Naive thymus-derived CD4-positive, alpha-beta T cell (primary cell): Measurements from ENCODE around the gene MAPK8IP1. TPM values are rescaled to one million over a fixed set of nuclear protein-coding genes. Genes with fewer than 3 reads are reported as not detected.
"Not testable (repeated sequence)": the region's sequence is repeated elsewhere in the genome, so short reads cannot be mapped to it uniquely, and the experiment has no call there.

ENCODE experiments used
- ATAC-seq: fragments of 150-1000 bp; cut with Tn5 transposase; 2 replicates; pipeline ENCODE4 v1.10.0; 2021; ENCODE audit warnings: mild to moderate bottlenecking, moderate library complexity
- CTCF ChIA-PET: fragments of 350-600 bp; sonication (Branson Sonifier 250); formaldehyde crosslinking; loops from one replicate; lab custom pipeline; 2021; ENCODE audit warnings: antibody characterized with exemption; lab: Charles Lee
- POLR2A ChIA-PET: fragments of 350-600 bp; sonication (Branson Sonifier 250); formaldehyde crosslinking; loops from one replicate; lab custom pipeline; 2021; ENCODE audit warnings: antibody characterized with exemption, inconsistent platforms; lab: Charles Lee
- DNase-seq, 9 donors: peaks; one replicate each; pipeline versions ENCODE4 v3.0.0 to v3.0.0-alpha.2; 2020 to 2022; ENCODE audit warnings: mixed read lengths in 1 of 9
- H3K27ac ChIP-seq: one replicate; pipeline ENCODE4 v1.7.0; 2013; ENCODE audit warnings: mild to moderate bottlenecking, low read depth, low read length, moderate library complexity
- H3K27me3 ChIP-seq, 2 donors: one replicate each; pipeline ENCODE4 v1.7.0; 2013; ENCODE audit warnings: low read length in 2 of 2, mild to moderate bottlenecking in 2 of 2, moderate library complexity in 2 of 2; ENCODE audit not compliant: control insufficient read depth in 2 of 2, insufficient read depth in 2 of 2
- H3K36me3 ChIP-seq, 3 experiments: 1 replicate in 2 of 3; 2 replicates in 1 of 3; pipeline ENCODE4 v1.7.0; 2013; ENCODE audit warnings: low read length in 3 of 3, mild to moderate bottlenecking in 3 of 3, moderate library complexity in 1 of 3; ENCODE audit not compliant: insufficient read depth in 3 of 3, control insufficient read depth in 2 of 3
- H3K4me1 ChIP-seq, 2 donors: one replicate each; pipeline ENCODE4 v1.7.0; 2013; ENCODE audit warnings: low read length in 2 of 2, mild to moderate bottlenecking in 2 of 2, moderate library complexity in 1 of 2; ENCODE audit not compliant: control insufficient read depth in 2 of 2, insufficient read depth in 2 of 2
- H3K4me3 ChIP-seq: 2 replicates; pipeline ENCODE4 v1.7.0; 2013; ENCODE audit warnings: mild to moderate bottlenecking, low read length
- H3K9me3 ChIP-seq, 3 experiments: 1 replicate in 2 of 3; 2 replicates in 1 of 3; pipeline ENCODE4 v1.7.0; 2013; ENCODE audit warnings: low read length in 3 of 3; ENCODE audit not compliant: control insufficient read depth in 2 of 3
- H3K27ac Mint-ChIP-seq, 9 donors: one replicate each; pipeline ENCODE4 v1.8.0; 2020 to 2022; ENCODE audit warnings: mixed read lengths in 9 of 9, mild to moderate bottlenecking in 8 of 9, moderate library complexity in 5 of 9, inconsistent platforms in 2 of 9
- H3K27me3 Mint-ChIP-seq, 5 donors: one replicate each; pipeline ENCODE4 v1.8.0; 2021 to 2022; ENCODE audit warnings: mixed read lengths in 5 of 5, mild to moderate bottlenecking in 1 of 5
- H3K36me3 Mint-ChIP-seq, 5 donors: one replicate each; pipeline ENCODE4 v1.8.0; 2020 to 2022; ENCODE audit warnings: mixed read lengths in 5 of 5, mild to moderate bottlenecking in 3 of 5, inconsistent platforms in 1 of 5
- H3K4me1 Mint-ChIP-seq, 7 donors: one replicate each; pipeline ENCODE4 v1.8.0; 2020 to 2022; ENCODE audit warnings: mixed read lengths in 7 of 7, mild to moderate bottlenecking in 3 of 7, inconsistent platforms in 1 of 7
- H3K4me3 Mint-ChIP-seq, 10 donors: one replicate each; pipeline ENCODE4 v1.8.0; 2020 to 2022; ENCODE audit warnings: mild to moderate bottlenecking in 10 of 10, mixed read lengths in 10 of 10, moderate library complexity in 6 of 10, inconsistent platforms in 2 of 10
- H3K9me3 Mint-ChIP-seq, 11 donors: one replicate each; pipeline ENCODE4 v1.8.0; 2020 to 2022; ENCODE audit warnings: mixed read lengths in 11 of 11, mild to moderate bottlenecking in 4 of 11, inconsistent platforms in 1 of 11, moderate library complexity in 1 of 11
- intact Hi-C, 2 donors: fragments of 100-400 bp; cut with micrococcal nuclease; formaldehyde crosslinking; loops; one replicate each; pipeline ENCODE4 v1.15.1; 2023
- polyA plus RNA-seq, 2 donors: library from polyadenylated mRNA; unstranded; fragments of 300-500 nt; fragmentation: Illumina TruSeq; gene quantifications; one replicate each; pipeline ENCODE4 v1.2.3, GENCODE V29; 2021
- total RNA-seq, 6 experiments: library from RNA in 5 of 6; stranded (reverse) in 5 of 6; gene quantifications; 1 replicate in 5 of 6; 2 replicates in 1 of 6; pipeline ENCODE4 v1.2.3 and lab custom pipeline; 2021 to 2026

Gene MAPK8IP1
- total and polyA plus RNA-seq, 7 experiments from 2014 or later: 0.65 to 7.0 (median 0.92) TPM; not detected in 2

DNA sequence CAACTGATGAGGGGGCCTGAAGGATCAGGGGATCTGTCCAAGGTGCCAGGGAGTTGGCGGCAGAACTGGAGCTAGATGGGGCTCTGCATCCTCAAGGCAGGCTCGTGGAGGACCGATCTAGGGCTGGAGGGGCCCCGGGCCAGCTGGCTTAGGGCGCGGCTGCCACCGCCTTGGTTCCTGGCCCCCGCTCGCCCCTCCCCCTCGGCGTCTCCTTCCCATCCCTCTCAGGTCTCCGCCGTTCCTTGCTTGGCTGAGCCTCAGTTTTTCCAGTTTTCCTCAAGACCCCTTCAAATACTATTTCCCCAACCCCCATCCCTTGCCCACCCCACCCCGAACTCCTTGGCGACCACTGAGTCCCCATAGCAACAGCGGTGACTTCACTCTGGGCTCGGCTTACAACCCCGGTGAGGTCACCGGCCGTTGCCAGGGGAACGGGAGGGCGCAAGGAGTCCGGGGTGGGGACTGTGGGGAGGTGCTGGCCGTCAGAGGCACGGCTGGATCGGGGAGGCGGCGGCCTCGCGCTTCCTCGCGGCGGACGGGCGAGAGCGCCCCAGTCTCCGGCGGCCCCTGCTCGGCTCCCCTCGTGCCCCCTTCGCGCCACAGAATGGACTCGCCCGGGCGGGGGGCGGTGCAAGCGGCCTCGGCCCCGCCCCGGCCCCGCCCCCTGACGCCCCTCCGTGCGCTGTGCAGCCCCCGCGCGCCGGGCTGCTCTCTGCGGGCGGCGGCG lies 14.2 kb downstream of the MAPK8IP1 start:
- H3K27ac Mint-ChIP-seq: no peak overlapping the region
- CTCF ChIA-PET: no interaction called here

DNA sequence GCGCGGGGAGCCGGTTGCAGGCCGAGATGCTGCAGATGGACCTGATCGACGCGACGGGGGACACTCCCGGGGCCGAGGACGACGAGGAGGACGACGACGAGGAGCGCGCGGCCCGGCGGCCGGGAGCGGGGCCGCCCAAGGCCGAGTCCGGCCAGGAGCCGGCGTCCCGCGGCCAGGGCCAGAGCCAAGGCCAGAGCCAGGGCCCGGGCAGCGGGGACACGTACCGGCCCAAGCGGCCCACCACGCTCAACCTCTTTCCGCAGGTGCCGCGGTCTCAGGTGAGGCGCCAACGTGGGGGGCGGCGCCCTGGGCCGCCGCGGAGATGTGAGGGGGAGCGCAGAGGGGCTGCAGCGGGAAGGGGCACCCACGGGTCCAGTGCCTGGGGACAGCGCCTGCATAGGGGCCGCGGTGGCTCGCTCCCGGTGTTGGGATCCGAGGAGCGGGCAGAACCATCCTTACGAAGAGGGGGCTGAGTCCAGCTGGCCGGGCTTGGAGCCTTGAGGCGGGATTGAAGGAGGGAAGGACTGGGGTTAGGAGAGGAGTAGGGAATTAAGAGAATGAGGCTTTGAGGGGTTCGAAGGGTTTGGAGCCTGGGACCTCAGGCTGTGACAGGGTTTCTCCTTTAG lies 14.8 kb downstream of the MAPK8IP1 start:
- H3K9me3 ChIP-seq, H3K36me3 Mint-ChIP-seq, POLR2A ChIA-PET, H3K4me1 ChIP-seq, H3K27me3 ChIP-seq, intact Hi-C loops, H3K4me1 Mint-ChIP-seq, DNase-seq, CTCF ChIA-PET, H3K4me3 ChIP-seq, H3K27ac ChIP-seq, ATAC-seq, H3K9me3 Mint-ChIP-seq, H3K36me3 ChIP-seq: not testable (repeated sequence)
- peak overlapping the region in 9 of 10 donors; percentile 40 to 79 (median 65) for H3K4me3 Mint-ChIP-seq
- H3K27ac Mint-ChIP-seq: peak overlapping the region in 1 of 9 donors; percentile 51
- H3K27me3 Mint-ChIP-seq: peaks cover 19 to 45% (median 29%) of the 10 kb centered on the region in 5 donors

More for the DNA sequence above, 14.2 kb downstream of the MAPK8IP1 start:
- H3K4me3 ChIP-seq: peak overlapping the region; percentile 37
- H3K27me3 ChIP-seq: peaks cover 0 to 5% of the 10 kb centered on the region in 2 donors
- Mint-ChIP-seq H3K27me3 (peaks cover 25 to 48% (median 35%) of the 10 kb centered on the region in 5 donors), H3K36me3 (no peaks in the 10 kb centered on the region), H3K9me3 (peaks cover 0 to 3% (median 0%) of the 10 kb centered on the region in 11 donors), H3K4me3 (peak overlapping the region; percentile 35 to 79 (median 64)), H3K4me1 (peaks cover 0 to 9% (median 4%) of the 10 kb centered on the region in 7 donors)
- intact Hi-C loops: loop anchor here (1.0 kb wide), 2 partner anchors 14 to 19 kb away; partner anchors contain the start of gene MAPK8IP1 (in 2 of the 2)
- no peaks in the 10 kb centered on the region for H3K9me3 ChIP-seq
- DNase-seq (peak in 6 of 9 donors; percentile 19 to 70 (median 42)), ATAC-seq (peak; percentile 83)
- peak overlapping the region; percentile 21 for H3K27ac ChIP-seq
- no peaks in the 10 kb centered on the region for H3K36me3 ChIP-seq
- peaks cover 7 to 9% of the 10 kb centered on the region in 2 donors for H3K4me1 ChIP-seq
- POLR2A ChIA-PET: no interaction called here

DNA sequence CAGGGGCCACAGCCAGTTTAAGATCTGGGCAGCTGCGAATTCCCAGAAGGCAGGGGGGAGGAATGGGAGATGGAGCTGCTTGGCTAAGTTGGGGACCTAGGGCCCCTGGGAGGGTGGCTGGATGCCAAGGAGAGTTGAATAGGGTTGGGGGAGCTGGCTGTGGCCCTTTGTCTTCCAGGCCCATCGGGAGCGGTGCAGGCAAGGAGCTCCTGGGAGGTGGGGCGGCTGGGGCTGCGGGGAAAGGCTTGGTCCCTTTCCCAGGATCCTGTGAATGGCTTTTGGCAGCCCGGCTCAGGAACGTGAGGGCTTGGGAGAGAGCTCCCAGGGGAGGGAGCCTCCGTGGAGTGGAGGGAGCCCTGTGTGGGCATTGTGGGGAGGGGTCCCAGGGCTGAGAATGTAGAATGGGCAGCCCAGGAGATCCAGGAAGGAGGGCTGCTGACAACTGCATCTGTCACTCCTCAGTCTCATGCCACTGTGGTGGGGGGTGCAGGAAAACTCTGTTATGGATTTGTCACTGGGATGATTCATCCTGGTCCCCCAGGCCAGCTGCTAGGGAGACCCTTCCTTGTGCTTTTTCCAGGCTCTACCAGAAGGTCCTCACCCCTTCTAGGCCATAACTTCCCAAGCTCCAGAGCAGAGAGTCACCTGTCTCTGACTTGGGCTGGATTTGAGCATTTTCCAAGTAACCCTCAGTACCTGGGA lies 15.6 kb downstream of the MAPK8IP1 start:
- CTCF ChIA-PET: no interaction called here
- peaks cover 0 to 8% (median 4%) of the 10 kb centered on the region in 7 donors for H3K4me1 Mint-ChIP-seq
- H3K9me3 Mint-ChIP-seq: peaks cover 0 to 2% (median 0%) of the 10 kb centered on the region in 11 donors
- Histone ChIP-seq H3K27me3 (peaks cover 0 to 5% of the 10 kb centered on the region in 2 donors), H3K4me3 (no peak overlapping the region), H3K9me3 (no peaks in the 10 kb centered on the region), H3K36me3 (no peaks in the 10 kb centered on the region), H3K27ac (no peak overlapping the region), H3K4me1 (peaks cover 7 to 9% of the 10 kb centered on the region in 2 donors)
- POLR2A ChIA-PET: interaction anchor here (0.6 kb wide), 1 partner anchor 20 kb away, joined by 3 read pairs; no protein-coding TSS in a partner anchor
- H3K27ac Mint-ChIP-seq: no peak overlapping the region
- peak overlapping the region in 8 of 10 donors; percentile 40 to 79 (median 68) for H3K4me3 Mint-ChIP-seq
- ATAC-seq: no peak
- intact Hi-C loops: no loop called here
- peaks cover 19 to 42% (median 26%) of the 10 kb centered on the region in 5 donors for H3K27me3 Mint-ChIP-seq
- no peaks in the 10 kb centered on the region for H3K36me3 Mint-ChIP-seq
- no peak for DNase-seq

DNA sequence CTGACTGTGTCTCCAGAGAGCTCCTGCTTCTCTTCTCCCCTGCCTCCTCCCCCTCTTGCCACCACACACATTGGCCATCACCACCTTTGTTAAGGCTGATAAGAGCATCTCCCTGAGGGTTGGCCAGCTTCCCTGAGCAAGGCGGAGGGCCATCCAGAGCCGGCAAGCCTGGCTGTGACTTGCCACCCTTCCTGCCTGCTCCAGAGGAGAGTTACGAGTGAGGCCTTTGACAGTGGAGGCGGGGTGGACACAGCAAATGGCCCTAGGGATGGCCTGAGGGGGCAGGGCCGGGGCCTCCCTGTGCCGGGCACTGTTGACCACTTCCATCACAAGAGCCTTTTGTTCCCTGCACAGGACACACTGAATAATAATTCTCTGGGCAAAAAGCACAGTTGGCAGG lies 16.2 kb downstream of the MAPK8IP1 start:
- Mint-ChIP-seq H3K4me3 (peak overlapping the region in 2 of 10 donors; percentile 11 to 57), H3K27ac (no peak overlapping the region), H3K36me3 (no peaks in the 10 kb centered on the region), H3K4me1 (peaks cover 0 to 8% (median 4%) of the 10 kb centered on the region in 7 donors), H3K27me3 (peaks cover 19 to 42% (median 22%) of the 10 kb centered on the region in 5 donors), H3K9me3 (peaks cover 0 to 2% (median 0%) of the 10 kb centered on the region in 11 donors)
- CTCF ChIA-PET: no interaction called here
- POLR2A ChIA-PET: interaction anchor here (0.6 kb wide), 1 partner anchor 20 kb away, joined by 3 read pairs; no protein-coding TSS in a partner anchor
- Histone ChIP-seq H3K27ac (no peak overlapping the region), H3K9me3 (no peaks in the 10 kb centered on the region), H3K4me1 (peaks cover 7 to 9% of the 10 kb centered on the region in 2 donors), H3K27me3 (peaks cover 0 to 5% of the 10 kb centered on the region in 2 donors), H3K4me3 (no peak overlapping the region), H3K36me3 (no peaks in the 10 kb centered on the region)
- no peak for DNase-seq
- intact Hi-C loops: no loop called here
- ATAC-seq: no peak

DNA sequence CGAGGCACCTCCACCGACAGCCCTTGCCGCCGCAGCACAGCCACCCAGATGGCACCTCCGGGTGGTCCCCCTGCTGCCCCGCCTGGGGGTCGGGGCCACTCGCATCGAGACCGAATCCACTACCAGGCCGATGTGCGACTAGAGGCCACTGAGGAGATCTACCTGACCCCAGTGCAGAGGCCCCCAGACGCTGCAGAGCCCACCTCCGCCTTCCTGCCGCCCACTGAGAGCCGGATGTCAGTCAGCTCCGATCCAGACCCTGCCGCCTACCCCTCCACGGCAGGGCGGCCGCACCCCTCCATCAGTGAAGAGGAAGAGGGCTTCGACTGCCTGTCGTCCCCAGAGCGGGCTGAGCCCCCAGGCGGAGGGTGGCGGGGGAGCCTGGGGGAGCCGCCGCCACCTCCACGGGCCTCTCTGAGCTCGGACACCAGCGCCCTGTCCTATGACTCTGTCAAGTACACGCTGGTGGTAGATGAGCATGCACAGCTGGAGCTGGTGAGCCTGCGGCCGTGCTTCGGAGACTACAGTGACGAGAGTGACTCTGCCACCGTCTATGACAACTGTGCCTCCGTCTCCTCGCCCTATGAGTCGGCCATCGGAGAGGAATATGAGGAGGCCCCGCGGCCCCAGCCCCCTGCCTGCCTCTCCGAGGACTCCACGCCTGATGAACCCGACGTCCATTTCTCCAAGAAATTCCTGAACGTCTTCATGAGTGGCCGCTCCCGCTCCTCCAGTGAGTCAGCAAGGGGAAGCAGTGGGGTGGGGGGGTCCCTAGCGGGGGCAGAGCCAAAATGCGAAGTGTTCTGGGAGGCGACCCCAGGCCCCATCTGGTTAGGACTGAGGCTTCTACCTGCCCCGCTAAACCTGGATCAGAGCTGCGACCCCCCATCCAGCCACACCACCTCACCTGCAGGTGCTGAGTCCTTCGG lies 17.3 kb downstream of the MAPK8IP1 start:
- ChIA-PET POLR2A (no interaction called here), CTCF (no interaction called here)
- Mint-ChIP-seq H3K4me3 (no peak overlapping the region), H3K27ac (no peak overlapping the region), H3K36me3 (no peaks in the 10 kb centered on the region), H3K9me3 (peaks cover 0 to 2% (median 0%) of the 10 kb centered on the region in 11 donors), H3K4me1 (peaks cover 0 to 12% (median 7%) of the 10 kb centered on the region in 7 donors), H3K27me3 (peaks cover 16 to 36% (median 20%) of the 10 kb centered on the region in 5 donors)
- DNase-seq (no peak), ATAC-seq (no peak)
- H3K27ac ChIP-seq: no peak overlapping the region
- H3K27me3 ChIP-seq: peaks cover 0 to under 1% of the 10 kb centered on the region in 2 donors
- intact Hi-C loops: no loop called here
- no peak overlapping the region for H3K4me3 ChIP-seq
- H3K4me1 ChIP-seq: peaks cover 7 to 9% of the 10 kb centered on the region in 2 donors
- H3K9me3 ChIP-seq: no peaks in the 10 kb centered on the region
- no peaks in the 10 kb centered on the region for H3K36me3 ChIP-seq
